A549 (cell line): ENCODE results near the gene IFNA8.

ENCODE experiments used
- BHLHE40 ChIP-seq: IDR thresholded peaks from 2 replicates; pipeline ENCODE4 v1.6.1; 2012; ENCODE audit warnings: low read depth, low read length, inconsistent platforms
- CBX8 ChIP-seq: fragments of 200-600 bp; sonication (generic); IDR thresholded peaks from 2 replicates; pipeline ENCODE4 v1.6.1; 2016
- EP300 ChIP-seq, 2 experiments: fragments of >200 bp; sonication (Bioruptor Twin); formaldehyde crosslinking; IDR thresholded peaks; 2 replicates in 1 of 2; 3 replicates in 1 of 2; pipeline ENCODE4 v1.6.1; 2016 to 2017
- KDM1A ChIP-seq: fragments of 200-600 bp; sonication (generic); IDR thresholded peaks from 2 replicates; pipeline ENCODE4 v1.6.1; 2016; ENCODE audit warnings: low read depth, mild to moderate bottlenecking
- MAZ ChIP-seq: fragments of 150-350 bp; IDR thresholded peaks from 2 replicates; pipeline ENCODE4 v1.6.1; 2014; ENCODE audit warnings: antibody characterized with exemption, low read depth, low read length, borderline replicate concordance
- MYC ChIP-seq: IDR thresholded peaks from 2 replicates; pipeline ENCODE4 v1.6.1; 2012; ENCODE audit warnings: mild to moderate bottlenecking, inconsistent platforms, low read length, improper control_type of control experiment, borderline replicate concordance
- NPAS2 ChIP-seq: fragments of 250-450 bp; sonication (Bioruptor Pico); IDR thresholded peaks from 2 replicates; pipeline ENCODE4 v1.8.0; 2022; ENCODE audit warnings: mild to moderate bottlenecking, moderate library complexity, borderline replicate concordance
- NR3C1 ChIP-seq: fragments of >200 bp; sonication (Bioruptor Twin); formaldehyde crosslinking; IDR thresholded peaks from 3 replicates; pipeline ENCODE4 v1.6.1; 2017
- RFX5 ChIP-seq: fragments of 450-650 bp; IDR thresholded peaks from 2 replicates; pipeline ENCODE4 v1.7.1; 2014; ENCODE audit warnings: antibody characterized with exemption, mild to moderate bottlenecking, moderate library complexity
- TF ChIP-seq, protein P1 (sequence below): fragments of >200 bp; sonication (Bioruptor Twin); formaldehyde crosslinking; IDR thresholded peaks from 3 replicates; pipeline ENCODE4 v1.5.1; 2016
- TF ChIP-seq, protein P2 (sequence below): IDR thresholded peaks from 2 replicates; pipeline ENCODE4 v1.6.1; 2012
- TF ChIP-seq, protein P3 (sequence below): fragments of 250-450 bp; sonication (Bioruptor Pico); IDR thresholded peaks from 2 replicates; pipeline ENCODE4 v1.5.0; 2021; ENCODE audit warnings: mild to moderate bottlenecking, moderate library complexity, borderline replicate concordance
- TF ChIP-seq, protein P4 (sequence below): fragments of 200-600 bp; sonication (generic); IDR thresholded peaks from 2 replicates; pipeline ENCODE4 v1.6.1; 2016; ENCODE audit warnings: antibody characterized with exemption, mild to moderate bottlenecking, moderate library complexity

DNA sequence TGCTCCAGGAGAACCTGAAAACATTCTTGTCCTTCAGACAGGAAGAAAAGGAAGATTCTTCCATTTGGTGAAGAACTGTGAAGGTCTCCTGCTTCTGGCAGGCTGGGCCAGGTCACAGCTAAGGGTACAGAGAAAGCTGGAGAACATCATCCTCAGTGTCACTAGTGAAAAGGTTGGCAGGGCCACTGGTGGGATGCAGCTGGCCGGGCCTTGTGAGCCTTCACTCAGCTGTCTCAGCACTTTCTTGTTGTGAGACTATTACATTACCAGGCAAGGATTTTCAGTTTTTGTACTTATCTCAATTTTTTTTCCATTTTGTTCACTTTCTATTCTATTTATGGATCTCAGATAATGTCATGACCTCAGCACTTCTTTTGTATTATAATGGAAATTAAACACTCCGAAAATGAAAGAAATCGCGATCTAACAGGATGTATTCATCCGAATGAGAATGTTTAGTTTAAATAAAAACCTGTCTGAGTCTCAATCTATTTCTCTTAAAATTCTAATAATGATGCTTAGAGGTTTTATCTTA is 9.9 kb upstream of the IFNA8 start:
- TF ChIP-seq, protein P1, sequence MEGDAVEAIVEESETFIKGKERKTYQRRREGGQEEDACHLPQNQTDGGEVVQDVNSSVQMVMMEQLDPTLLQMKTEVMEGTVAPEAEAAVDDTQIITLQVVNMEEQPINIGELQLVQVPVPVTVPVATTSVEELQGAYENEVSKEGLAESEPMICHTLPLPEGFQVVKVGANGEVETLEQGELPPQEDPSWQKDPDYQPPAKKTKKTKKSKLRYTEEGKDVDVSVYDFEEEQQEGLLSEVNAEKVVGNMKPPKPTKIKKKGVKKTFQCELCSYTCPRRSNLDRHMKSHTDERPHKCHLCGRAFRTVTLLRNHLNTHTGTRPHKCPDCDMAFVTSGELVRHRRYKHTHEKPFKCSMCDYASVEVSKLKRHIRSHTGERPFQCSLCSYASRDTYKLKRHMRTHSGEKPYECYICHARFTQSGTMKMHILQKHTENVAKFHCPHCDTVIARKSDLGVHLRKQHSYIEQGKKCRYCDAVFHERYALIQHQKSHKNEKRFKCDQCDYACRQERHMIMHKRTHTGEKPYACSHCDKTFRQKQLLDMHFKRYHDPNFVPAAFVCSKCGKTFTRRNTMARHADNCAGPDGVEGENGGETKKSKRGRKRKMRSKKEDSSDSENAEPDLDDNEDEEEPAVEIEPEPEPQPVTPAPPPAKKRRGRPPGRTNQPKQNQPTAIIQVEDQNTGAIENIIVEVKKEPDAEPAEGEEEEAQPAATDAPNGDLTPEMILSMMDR: no peak
- TF ChIP-seq KDM1A (no peak), NPAS2 (CRISPR knock-in tag) (no peak), EP300 (IDR thresholded peaks at IDR 0.05) (no peak), MYC (no peak), MAZ (no peak), RFX5 (no peak), NR3C1 (no peak), CBX8 (no peak), BHLHE40 (no peak)
- TF ChIP-seq, protein P2, sequence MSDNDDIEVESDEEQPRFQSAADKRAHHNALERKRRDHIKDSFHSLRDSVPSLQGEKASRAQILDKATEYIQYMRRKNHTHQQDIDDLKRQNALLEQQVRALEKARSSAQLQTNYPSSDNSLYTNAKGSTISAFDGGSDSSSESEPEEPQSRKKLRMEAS: no peak
- TF ChIP-seq, protein P3, sequence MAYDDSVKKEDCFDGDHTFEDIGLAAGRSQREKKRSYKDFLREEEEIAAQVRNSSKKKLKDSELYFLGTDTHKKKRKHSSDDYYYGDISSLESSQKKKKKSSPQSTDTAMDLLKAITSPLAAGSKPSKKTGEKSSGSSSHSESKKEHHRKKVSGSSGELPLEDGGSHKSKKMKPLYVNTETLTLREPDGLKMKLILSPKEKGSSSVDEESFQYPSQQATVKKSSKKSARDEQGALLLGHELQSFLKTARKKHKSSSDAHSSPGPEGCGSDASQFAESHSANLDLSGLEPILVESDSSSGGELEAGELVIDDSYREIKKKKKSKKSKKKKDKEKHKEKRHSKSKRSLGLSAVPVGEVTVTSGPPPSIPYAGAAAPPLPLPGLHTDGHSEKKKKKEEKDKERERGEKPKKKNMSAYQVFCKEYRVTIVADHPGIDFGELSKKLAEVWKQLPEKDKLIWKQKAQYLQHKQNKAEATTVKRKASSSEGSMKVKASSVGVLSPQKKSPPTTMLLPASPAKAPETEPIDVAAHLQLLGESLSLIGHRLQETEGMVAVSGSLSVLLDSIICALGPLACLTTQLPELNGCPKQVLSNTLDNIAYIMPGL: no peak
- TF ChIP-seq, protein P4, sequence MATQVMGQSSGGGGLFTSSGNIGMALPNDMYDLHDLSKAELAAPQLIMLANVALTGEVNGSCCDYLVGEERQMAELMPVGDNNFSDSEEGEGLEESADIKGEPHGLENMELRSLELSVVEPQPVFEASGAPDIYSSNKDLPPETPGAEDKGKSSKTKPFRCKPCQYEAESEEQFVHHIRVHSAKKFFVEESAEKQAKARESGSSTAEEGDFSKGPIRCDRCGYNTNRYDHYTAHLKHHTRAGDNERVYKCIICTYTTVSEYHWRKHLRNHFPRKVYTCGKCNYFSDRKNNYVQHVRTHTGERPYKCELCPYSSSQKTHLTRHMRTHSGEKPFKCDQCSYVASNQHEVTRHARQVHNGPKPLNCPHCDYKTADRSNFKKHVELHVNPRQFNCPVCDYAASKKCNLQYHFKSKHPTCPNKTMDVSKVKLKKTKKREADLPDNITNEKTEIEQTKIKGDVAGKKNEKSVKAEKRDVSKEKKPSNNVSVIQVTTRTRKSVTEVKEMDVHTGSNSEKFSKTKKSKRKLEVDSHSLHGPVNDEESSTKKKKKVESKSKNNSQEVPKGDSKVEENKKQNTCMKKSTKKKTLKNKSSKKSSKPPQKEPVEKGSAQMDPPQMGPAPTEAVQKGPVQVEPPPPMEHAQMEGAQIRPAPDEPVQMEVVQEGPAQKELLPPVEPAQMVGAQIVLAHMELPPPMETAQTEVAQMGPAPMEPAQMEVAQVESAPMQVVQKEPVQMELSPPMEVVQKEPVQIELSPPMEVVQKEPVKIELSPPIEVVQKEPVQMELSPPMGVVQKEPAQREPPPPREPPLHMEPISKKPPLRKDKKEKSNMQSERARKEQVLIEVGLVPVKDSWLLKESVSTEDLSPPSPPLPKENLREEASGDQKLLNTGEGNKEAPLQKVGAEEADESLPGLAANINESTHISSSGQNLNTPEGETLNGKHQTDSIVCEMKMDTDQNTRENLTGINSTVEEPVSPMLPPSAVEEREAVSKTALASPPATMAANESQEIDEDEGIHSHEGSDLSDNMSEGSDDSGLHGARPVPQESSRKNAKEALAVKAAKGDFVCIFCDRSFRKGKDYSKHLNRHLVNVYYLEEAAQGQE: no peak
